NCI-H345 treated with DMSO at 0.1 percent for 48 hours (cell line): ENCODE results near the gene FSIP1.
A peak's percentile ranks its signal among the peaks of the same experiment; 100 is the strongest.

Experiments used
- DNase-seq: peaks from one replicate; lab custom pipeline; 2025; ENCODE audit not compliant: unreplicated experiment; lab: John Stamatoyannopoulos, UW

The FSIP1 gene

GRCh38 chr15:39625451-39625850, 157.2 kb downstream of the FSIP1 start:
- no peak for DNase-seq

GRCh38 chr15:39624806-39625205, 157.8 kb downstream of the FSIP1 start:
- DNase-seq = no peak

DNA sequence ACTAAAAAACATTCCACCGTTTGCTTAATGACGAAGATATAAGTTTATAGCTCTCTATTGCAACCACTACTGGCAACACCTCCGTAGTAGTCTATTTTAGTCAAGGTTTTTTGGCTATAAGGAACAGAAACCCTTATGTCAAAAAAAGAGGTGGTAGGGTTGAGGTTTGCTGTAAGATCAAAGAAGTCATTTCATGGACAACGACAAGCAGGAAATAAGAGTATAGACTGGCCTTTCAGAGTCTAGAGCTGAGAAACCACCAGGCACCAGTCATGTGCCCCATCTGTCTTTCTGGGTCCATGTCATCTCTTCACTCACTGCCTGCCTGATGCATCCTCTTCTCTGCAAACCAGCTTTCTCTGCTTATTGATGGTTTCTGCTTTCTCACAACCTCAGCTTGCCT, 159.1 kb downstream of the FSIP1 start:
- DNase-seq = no peak

GRCh38 chr15:39622660-39623516, 159.8 kb downstream of the FSIP1 start:
- DNase-seq = no peak

GRCh38 chr15:39621976-39622375, 160.7 kb downstream of the FSIP1 start:
- DNase-seq = no peak

- DNase-seq = peak; percentile 54
Observed at GRCh38 chr15:39621210-39621609, 161.4 kb downstream of the FSIP1 start.

- DNase-seq = no peak
Observed at GRCh38 chr15:39618063-39618823, 164.4 kb downstream of the FSIP1 start.

- no peak for DNase-seq
Observed at GRCh38 chr15:39616731-39617455, 165.7 kb downstream of the FSIP1 start.

DNA sequence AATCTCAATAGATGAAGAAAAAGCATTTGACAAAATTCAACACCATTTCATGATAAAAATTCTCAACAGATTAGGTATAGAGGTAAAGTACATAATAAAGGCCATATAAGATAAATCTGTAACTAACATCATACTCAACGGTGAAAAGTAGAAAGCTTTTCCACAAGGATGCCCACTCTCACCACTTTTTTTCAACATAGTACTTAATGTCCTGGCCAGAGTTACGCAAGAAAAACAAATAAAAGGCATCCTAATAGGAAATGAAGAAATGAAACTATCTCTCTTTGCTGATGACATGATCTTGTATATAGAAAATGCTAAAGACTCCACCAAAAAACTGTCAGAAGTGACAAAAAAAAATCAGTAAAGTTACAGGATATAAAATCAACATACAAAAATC, 168.8 kb downstream of the FSIP1 start:
- DNase-seq = no peak

GRCh38 chr15:39613271-39613670, 169.4 kb downstream of the FSIP1 start:
- DNase-seq = no peak

- no peak for DNase-seq
Observed at GRCh38 chr15:39610665-39611064, 172.0 kb downstream of the FSIP1 start.

GRCh38 chr15:39609166-39609916, 173.3 kb downstream of the FSIP1 start:
- DNase-seq = no peak

DNA sequence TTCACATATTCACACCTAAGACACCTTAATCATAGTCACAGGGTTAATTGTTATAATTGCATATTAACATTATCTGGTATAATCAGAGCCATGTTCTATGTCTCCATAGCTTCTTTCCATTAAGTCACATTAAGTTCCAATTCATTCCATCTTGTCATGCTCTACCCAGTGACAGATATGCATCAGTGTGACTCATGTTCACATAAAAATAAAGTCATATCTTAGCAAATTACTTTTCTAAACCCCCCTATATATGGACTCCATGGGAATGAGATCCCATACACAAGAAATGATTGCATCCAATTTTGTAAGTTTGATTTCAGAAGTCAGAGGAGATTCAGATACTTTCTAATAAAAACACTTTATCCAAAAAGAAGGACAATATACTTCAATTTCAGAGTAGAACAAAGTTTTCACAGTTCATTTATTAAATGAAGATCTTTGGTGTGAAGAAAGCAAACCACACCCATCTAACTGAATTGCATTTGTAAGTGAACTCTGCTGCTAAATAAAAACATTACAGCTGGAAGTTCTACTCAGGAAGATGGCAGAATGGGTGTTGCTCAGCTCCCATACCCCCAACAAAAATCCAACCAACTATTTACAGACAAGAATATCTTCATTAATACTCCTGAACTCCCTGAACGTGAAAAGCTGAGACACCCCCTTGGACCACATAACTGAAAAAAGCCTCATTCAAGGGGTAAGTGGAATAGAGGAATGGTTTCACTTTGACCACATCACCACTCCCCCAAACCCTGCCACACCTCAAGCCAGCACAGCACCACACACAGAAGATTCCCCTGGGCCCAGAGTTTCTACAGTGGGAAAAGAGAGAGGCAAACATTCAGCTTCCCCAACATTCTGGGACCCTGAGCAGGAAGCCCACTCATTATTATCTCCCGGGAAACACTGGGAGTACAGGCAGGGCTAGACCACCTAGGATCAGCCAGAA, 174.2 kb downstream of the FSIP1 start:
- no peak for DNase-seq

DNA sequence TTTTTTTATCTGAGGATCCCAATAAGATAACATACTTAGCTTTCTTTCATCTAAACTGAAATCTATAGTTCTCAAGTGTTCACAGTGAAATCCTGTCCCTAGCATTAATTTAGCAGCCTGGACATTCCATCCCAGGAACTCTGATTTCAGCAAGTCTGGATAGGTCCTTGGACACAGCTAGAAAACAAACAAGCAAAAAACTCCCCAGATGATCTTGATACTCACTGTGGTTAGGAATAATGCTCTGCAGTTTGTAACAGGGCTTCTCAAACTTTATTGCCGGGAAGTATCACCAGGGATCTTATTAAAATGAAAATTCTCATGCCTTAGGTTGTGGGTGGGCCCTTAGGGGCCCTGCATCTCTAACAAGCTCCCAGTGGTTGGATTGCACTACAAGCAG, 177.5 kb downstream of the FSIP1 start:
- no peak for DNase-seq

- no peak for DNase-seq
Observed at GRCh38 chr15:39602143-39602542, 180.5 kb downstream of the FSIP1 start.

- DNase-seq = no peak
Observed at GRCh38 chr15:39599871-39600270, 182.8 kb downstream of the FSIP1 start.

- no peak for DNase-seq
Observed at GRCh38 chr15:39598958-39599845, 183.4 kb downstream of the FSIP1 start.

DNA sequence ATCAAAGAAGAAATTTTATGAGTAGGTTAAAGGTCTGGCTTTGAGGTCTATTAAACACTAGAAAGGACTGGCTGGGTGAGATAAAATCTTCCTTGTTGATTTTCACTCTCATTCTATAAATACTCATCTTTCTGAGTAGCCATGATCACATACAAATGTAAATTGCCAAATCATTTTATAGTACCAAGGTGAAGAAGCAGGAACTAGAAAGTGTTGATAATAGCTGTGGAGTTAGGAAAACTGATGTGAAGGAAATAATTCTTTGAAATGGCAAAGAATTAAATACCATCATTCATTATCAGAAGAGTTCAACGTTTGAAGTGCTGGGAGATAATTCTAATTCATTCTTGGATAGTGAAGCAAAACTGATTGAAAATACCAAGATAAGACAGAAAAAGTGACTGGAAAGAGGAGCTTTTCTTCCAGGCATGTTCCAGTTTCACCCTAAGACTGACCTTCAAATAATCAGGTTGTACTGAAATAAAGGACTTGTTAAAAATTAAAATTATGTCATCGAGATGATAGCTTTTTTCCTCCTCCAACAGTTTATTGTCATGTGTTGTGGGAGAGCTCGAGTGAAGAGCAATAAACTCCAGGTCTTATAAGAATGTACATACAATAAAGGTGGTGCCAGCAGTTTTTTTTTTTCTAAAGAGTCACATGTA, 184.3 kb downstream of the FSIP1 start:
- no peak for DNase-seq
